Left lung (tissue), 10 donors: ENCODE measurements around the gene TINCR. TPM values are rescaled to one million over a fixed set of nuclear protein-coding genes. Genes with fewer than 3 reads are reported as not detected.

Experiments
- ATAC-seq: fragments of 200-7000 bp; cut with Tn5 transposase; one replicate; pipeline ENCODE4 v1.9.1; 2020; ENCODE audit warnings: moderate library complexity
- DNase-seq, 4 donors: peaks; one replicate each; pipeline ENCODE4 v3.0.0-alpha.2; 2013 to 2020
- H3K27ac ChIP-seq, 2 donors: fragments of 200-600 bp; sonication (generic) in 1 of 2; one replicate each; pipeline versions ENCODE4 v1.5.0 to v1.8.0; 2020 to 2021
- H3K27me3 ChIP-seq, 2 donors: fragments of 200-600 bp; sonication (generic) in 1 of 2; one replicate each; pipeline versions ENCODE4 v1.5.0 to v1.8.0; 2020 to 2021
- H3K36me3 ChIP-seq, 2 donors: fragments of 200-600 bp; sonication (generic) in 1 of 2; one replicate each; pipeline versions ENCODE4 v1.5.0 to v1.8.0; 2020 to 2021
- H3K4me1 ChIP-seq, 2 donors: fragments of 200-600 bp; one replicate each; pipeline ENCODE4 v1.8.0; 2021
- H3K4me3 ChIP-seq, 2 donors: fragments of 200-600 bp; sonication (generic) in 1 of 2; one replicate each; pipeline versions ENCODE4 v1.5.0 to v1.8.0; 2020 to 2021; ENCODE audit warnings: mild to moderate bottlenecking in 1 of 2
- H3K9me3 ChIP-seq, 2 donors: fragments of 200-600 bp; sonication (generic) in 1 of 2; one replicate each; pipeline versions ENCODE4 v1.5.0 to v1.8.0; 2020 to 2021
- intact Hi-C, 2 donors: fragments of 100-400 bp; cut with DNase I; formaldehyde crosslinking; loops; one replicate each; pipeline versions ENCODE4 v1.11.2 to v1.14.2; 2022
- polyA plus RNA-seq, 6 donors: library from polyadenylated mRNA; unstranded; fragments of 120-200 nt; gene quantifications; one replicate each; pipeline ENCODE4 v1.2.1, GENCODE V29; 2013; ENCODE audit not compliant: insufficient read length in 6 of 6
- total RNA-seq, 2 donors: library from RNA; stranded (reverse); fragmentation: NEBNext Ultra II Directional; extraction: Animal tissue kit (Norgen Biotek cat#: 25700); gene quantifications; one replicate each; pipeline ENCODE4 v1.2.1, GENCODE V29; 2021
- TF ChIP-seq, protein P1 (sequence below), 2 donors: fragments of 200-600 bp; sonication (generic) in 1 of 2; IDR thresholded peaks; one replicate each; pipeline versions ENCODE4 v1.5.0 to v1.8.0; 2021; ENCODE audit warnings: antibody characterized with exemption in 2 of 2
- donor health status: DM: no; HTN: yes; CAD: no.
- donor health status: DM: no; HTN: no; CAD: no.

TINCR gene
- total and polyA plus RNA-seq, 8 donors = 0.24 to 0.76 (median 0.61) TPM

DNA sequence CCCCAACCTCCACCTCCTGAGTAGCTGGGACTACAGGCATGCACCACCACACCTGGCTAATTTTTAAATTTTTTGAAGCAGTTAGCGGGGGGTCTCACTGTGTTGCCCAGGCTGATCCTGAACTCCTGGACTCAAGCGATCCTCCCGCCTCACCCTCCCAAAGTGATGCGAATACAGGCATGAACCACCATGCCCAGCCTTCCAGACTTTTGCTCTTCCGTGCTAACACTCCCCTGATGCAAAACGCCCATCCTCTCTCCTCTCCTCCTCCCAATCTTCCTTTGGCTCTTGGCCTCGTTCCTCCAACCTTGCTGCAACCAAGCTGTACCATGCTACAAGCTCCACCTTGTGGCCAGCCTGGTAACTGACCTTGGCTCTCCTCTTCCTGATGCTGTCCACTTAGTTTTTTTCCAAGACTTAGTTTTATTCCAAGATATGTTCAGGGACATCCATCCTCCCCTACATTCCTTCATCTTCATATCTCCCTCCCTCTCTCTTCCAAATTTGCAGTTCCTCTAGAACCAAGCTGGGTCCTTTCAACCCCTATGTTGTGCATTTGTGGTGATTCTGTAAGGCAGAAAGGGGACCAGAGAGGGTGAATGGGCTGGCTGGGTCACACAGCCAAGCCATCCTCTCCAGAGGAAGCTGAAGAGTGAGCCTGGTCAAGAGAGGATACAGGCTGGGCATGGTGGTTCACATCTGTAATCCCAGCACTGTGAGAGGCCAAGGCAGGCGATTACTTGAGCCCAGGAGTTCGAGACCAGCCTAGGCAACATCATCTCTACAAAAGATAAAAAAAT is 32.8 kb downstream of the TINCR start:
- no peak for ATAC-seq
- Histone ChIP-seq H3K4me1 (no peaks in the 10 kb centered on the region), H3K4me3 (no peak overlapping the region), H3K27me3 (peaks cover 0 to 58% of the 10 kb centered on the region in 2 donors), H3K9me3 (peaks cover 0 to 27% of the 10 kb centered on the region in 2 donors), H3K27ac (no peak overlapping the region), H3K36me3 (no peaks in the 10 kb centered on the region)
- DNase-seq = no peak
- intact Hi-C loops = no loop called here
- TF ChIP-seq, protein P1, sequence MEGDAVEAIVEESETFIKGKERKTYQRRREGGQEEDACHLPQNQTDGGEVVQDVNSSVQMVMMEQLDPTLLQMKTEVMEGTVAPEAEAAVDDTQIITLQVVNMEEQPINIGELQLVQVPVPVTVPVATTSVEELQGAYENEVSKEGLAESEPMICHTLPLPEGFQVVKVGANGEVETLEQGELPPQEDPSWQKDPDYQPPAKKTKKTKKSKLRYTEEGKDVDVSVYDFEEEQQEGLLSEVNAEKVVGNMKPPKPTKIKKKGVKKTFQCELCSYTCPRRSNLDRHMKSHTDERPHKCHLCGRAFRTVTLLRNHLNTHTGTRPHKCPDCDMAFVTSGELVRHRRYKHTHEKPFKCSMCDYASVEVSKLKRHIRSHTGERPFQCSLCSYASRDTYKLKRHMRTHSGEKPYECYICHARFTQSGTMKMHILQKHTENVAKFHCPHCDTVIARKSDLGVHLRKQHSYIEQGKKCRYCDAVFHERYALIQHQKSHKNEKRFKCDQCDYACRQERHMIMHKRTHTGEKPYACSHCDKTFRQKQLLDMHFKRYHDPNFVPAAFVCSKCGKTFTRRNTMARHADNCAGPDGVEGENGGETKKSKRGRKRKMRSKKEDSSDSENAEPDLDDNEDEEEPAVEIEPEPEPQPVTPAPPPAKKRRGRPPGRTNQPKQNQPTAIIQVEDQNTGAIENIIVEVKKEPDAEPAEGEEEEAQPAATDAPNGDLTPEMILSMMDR (IDR thresholded peaks at IDR 0.05) = no peak

DNA sequence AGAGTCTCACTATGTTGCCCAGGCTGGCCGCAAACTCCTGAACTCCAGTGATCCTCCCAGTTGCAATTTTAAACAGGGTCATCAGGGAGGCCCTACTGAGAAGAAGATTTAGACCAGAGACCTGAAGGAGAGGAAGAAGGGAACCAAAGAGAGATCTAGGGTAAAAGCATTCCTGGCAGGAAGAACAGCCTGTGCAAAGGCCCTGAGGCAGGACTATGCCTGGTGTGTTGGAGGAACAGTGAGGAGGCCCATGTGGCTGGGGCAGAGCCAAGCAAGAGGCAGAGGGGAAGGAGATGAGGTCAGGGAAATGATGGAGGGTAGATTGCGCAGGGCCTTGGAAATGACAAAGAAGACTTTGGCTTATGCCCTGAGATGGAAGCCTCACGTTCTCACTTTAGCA is 34.5 kb downstream of the TINCR start:
- Histone ChIP-seq H3K4me1 (no peaks in the 10 kb centered on the region), H3K36me3 (no peaks in the 10 kb centered on the region), H3K9me3 (peaks cover 0 to 27% of the 10 kb centered on the region in 2 donors), H3K4me3 (no peak overlapping the region), H3K27ac (no peak overlapping the region), H3K27me3 (peaks cover 0 to 57% of the 10 kb centered on the region in 2 donors)
- DNase-seq (no peak), ATAC-seq (no peak)
- TF ChIP-seq, protein P1 (IDR thresholded peaks at IDR 0.05) = no peak
- intact Hi-C loops = no loop called here

DNA sequence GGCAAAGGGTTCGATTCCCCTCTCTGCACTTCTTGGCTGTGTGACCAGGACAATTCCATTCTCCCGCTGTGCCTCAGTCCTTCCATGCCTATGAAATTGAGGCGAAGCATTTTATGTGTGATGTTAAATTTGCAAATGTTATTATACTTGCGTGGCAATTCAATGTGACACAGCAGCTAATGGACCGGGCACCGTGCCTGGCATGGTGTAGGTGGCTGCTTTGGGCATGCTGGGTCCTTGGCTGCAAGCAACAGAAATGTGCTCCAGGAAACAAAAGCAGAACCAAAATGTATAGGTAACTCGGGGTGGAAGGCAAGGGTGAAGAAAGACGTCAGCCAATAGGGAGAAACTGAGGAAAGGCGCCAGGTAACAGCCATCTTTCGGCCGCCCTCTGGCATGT is 37.1 kb downstream of the TINCR start:
- peaks cover 0 to 53% of the 10 kb centered on the region in 2 donors for H3K27me3 ChIP-seq
- H3K9me3 ChIP-seq = peaks cover 0 to 25% of the 10 kb centered on the region in 2 donors
- intact Hi-C loops = no loop called here
- H3K27ac ChIP-seq = no peak overlapping the region
- TF ChIP-seq, protein P1 (IDR thresholded peaks at IDR 0.05) = no peak
- ATAC-seq = no peak
- no peaks in the 10 kb centered on the region for H3K36me3 ChIP-seq
- no peaks in the 10 kb centered on the region for H3K4me1 ChIP-seq
- no peak for DNase-seq
- H3K4me3 ChIP-seq = no peak overlapping the region

DNA sequence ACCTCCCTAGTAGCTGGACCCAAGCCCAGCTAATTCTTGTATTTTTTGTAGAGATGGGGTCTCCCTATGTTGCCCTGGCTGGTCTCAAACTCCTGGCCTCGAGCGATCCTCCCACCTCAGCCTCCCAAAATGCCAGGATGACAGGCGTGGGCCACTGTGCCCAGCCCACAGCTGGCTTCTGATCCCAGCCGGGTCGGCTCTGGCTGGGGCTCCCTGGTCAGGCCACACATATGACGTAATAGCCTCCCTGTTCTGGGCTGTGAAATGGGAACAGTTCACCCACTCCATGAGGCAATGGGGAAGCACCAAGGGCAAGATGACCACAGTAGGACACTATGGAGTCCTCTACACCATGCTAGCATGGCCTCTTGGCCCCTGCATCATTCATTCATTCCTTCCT is 41.1 kb downstream of the TINCR start:
- TF ChIP-seq, protein P1 (IDR thresholded peaks at IDR 0.05) = no peak
- no peak overlapping the region for H3K4me3 ChIP-seq
- H3K9me3 ChIP-seq = no peaks in the 10 kb centered on the region
- H3K27ac ChIP-seq = no peak overlapping the region
- DNase-seq = no peak
- no peaks in the 10 kb centered on the region for H3K36me3 ChIP-seq
- ATAC-seq = no peak
- intact Hi-C loops = no loop called here
- peaks cover 0 to 71% of the 10 kb centered on the region in 2 donors for H3K27me3 ChIP-seq
- no peaks in the 10 kb centered on the region for H3K4me1 ChIP-seq

DNA sequence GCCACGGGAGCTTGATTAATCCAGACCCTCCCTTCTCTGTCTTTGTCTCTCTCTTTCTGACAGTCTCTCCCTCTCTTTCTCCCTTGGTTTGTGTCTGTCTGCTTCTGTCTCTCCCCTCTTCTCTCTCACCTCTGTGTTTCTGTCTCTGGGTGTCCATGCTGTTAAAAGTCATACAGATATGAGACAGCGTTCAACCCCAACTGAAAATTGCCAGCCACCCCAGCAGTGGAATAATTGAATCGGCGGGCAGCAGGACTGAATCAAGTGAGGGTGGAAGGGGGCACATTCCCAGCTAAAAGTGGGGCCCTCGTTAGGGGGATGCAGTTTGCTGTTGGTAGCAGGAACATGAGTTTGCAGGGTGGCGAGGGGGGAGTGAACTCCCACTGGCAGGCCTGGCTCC is 43.7 kb downstream of the TINCR start:
- peaks cover 0 to 7% of the 10 kb centered on the region in 2 donors for H3K9me3 ChIP-seq
- H3K27me3 ChIP-seq = peaks cover 0 to 68% of the 10 kb centered on the region in 2 donors
- no peak overlapping the region for H3K27ac ChIP-seq
- no peaks in the 10 kb centered on the region for H3K4me1 ChIP-seq
- TF ChIP-seq, protein P1 (IDR thresholded peaks at IDR 0.05) = no peak
- DNase-seq = no peak
- intact Hi-C loops = no loop called here
- H3K4me3 ChIP-seq = no peak overlapping the region
- H3K36me3 ChIP-seq = no peaks in the 10 kb centered on the region
- no peak for ATAC-seq
